Heart left ventricle (tissue), 16 donors: ENCODE measurements around the gene HPF1. TPM values are rescaled to one million over a fixed set of nuclear protein-coding genes. Genes with fewer than 3 reads are reported as not detected.

Source experiments
- ATAC-seq, 4 donors: fragments of 200-7000 bp; cut with Tn5 transposase; one replicate each; pipeline ENCODE4 v1.9.1; 2020 to 2022; ENCODE audit warnings: moderate library complexity in 4 of 4, mild to moderate bottlenecking in 3 of 4, moderate number of reproducible peaks in 1 of 4
- DNase-seq, 5 donors: peaks; one replicate each; pipeline ENCODE4 v3.0.0-alpha.2; 2020
- H3K27ac ChIP-seq, 12 donors: fragments of 200-600 bp; sonication (generic) in 4 of 12; one replicate each; pipeline versions ENCODE4 v1.5.0 to v1.8.0; 2016 to 2022; ENCODE audit warnings: mild to moderate bottlenecking in 2 of 12
- H3K27me3 ChIP-seq, 9 donors: fragments of 200-600 bp; sonication (generic) in 2 of 9; one replicate each; pipeline versions ENCODE4 v1.5.1 to v1.8.0; 2016 to 2022; ENCODE audit warnings: mild to moderate bottlenecking in 3 of 9
- H3K36me3 ChIP-seq, 9 donors: fragments of 200-600 bp; sonication (generic) in 2 of 9; one replicate each; pipeline versions ENCODE4 v1.5.0 to v1.8.0; 2018 to 2022; ENCODE audit warnings: mild to moderate bottlenecking in 2 of 9
- H3K4me1 ChIP-seq, 12 donors: fragments of 200-600 bp; sonication (generic) in 4 of 12; one replicate each; pipeline versions ENCODE4 v1.5.0 to v1.8.0; 2016 to 2022; ENCODE audit warnings: mild to moderate bottlenecking in 3 of 12
- H3K4me3 ChIP-seq, 12 donors: fragments of 200-600 bp; sonication (generic) in 4 of 12; one replicate each; pipeline versions ENCODE4 v1.5.0 to v1.8.0; 2017 to 2022; ENCODE audit warnings: mild to moderate bottlenecking in 9 of 12, moderate library complexity in 4 of 12
- H3K9me3 ChIP-seq, 12 donors: fragments of 200-600 bp; sonication (generic) in 4 of 12; one replicate each; pipeline versions ENCODE4 v1.5.0 to v1.8.0; 2016 to 2022; ENCODE audit warnings: mild to moderate bottlenecking in 1 of 12
- POLR2A ChIP-seq, 2 donors: fragments of 450-650 bp; IDR thresholded peaks; one replicate each; pipeline ENCODE4 v1.6.1; 2017; ENCODE audit warnings: antibody characterized with exemption in 2 of 2, mild to moderate bottlenecking in 2 of 2, moderate library complexity in 2 of 2
- WGBS, 4 donors: extraction: QIAGEN DNeasy Blood & Tissue Kit in 2 of 4; methylation state at CpG; one replicate each; pipeline versions ENCODE4 v1.1.5 to v1.1.7; 2013 to 2018; 5-methylcytosine and 5-hydroxymethylcytosine counted together
- intact Hi-C, 10 donors: fragments of 100-400 bp; cut with DNase I; formaldehyde crosslinking; loops; one replicate each; pipeline versions ENCODE4 v1.11.1 to v1.14.2; 2022
- polyA plus RNA-seq, 2 donors: library from polyadenylated mRNA; stranded (reverse); fragments of 200-250 nt; gene quantifications; one replicate each; pipeline ENCODE4 v1.2.3, GENCODE V29; 2013
- total RNA-seq, 9 donors: library from RNA; depleted of rRNA in 2 of 9; stranded (reverse); fragments of >200 nt in 2 of 9; fragmentation: NEBNext Ultra II Directional in 3 of 9; extraction: Animal tissue kit (Norgen Biotek cat#: 25700) in 3 of 9; gene quantifications; one replicate each; pipeline versions ENCODE4 v1.1.0 to v1.2.4, GENCODE V29; 2016 to 2023
- TF ChIP-seq, protein P1 (sequence below), 12 donors: fragments of 200-600 bp; sonication (generic) in 4 of 12; IDR thresholded peaks; one replicate each; pipeline versions ENCODE4 v1.5.0 to v1.8.0; 2018 to 2022; ENCODE audit warnings: antibody characterized with exemption in 12 of 12, mild to moderate bottlenecking in 5 of 12
- donor health status: ischemic (EF 13 %, LVEDD 7.1; RV severe dilation, severe dysfunction).
- donor health status: healthy with polysubstance abuse.
- donor health status: DM: no; HTN: yes; CAD: no.
- donor health status: DM: no; HTN: no; CAD: no.
- donor health status: ischemic (EF 25% LVEDD 6.9; RV normal size, moderate dysfunction).
- donor health status: ischemic (EF 25% LVEDD 5.7; RV mildly dilated, moderate dysfunction).
- donor health status: healthy.
- donor health status: DM: yes; HTN: yes; CAD: no.
- donor health status: ischemic (EF 35%, LVEDD 5.7; RV mildly dilated, moderate dysfunction).
- donor health status: nonischemic (EF 11% LVEDD 7.7; RV severe dilation, severe dysfunction).
- donor health status: DM: yes; HTN: yes; CAD: no.
- donor health status: PGD.
- donor health status: ischemic (EF 29% LVEDD 5.4; RV normal size, mild dysfunction).
- donor health status: nonischemic (EF 23%, LVEDD 6.1; RV moderate dilation, normal function).

HPF1 gene
- total and polyA plus RNA-seq, 11 donors, result 15.7 to 38.3 (median 20.5) TPM

DNA sequence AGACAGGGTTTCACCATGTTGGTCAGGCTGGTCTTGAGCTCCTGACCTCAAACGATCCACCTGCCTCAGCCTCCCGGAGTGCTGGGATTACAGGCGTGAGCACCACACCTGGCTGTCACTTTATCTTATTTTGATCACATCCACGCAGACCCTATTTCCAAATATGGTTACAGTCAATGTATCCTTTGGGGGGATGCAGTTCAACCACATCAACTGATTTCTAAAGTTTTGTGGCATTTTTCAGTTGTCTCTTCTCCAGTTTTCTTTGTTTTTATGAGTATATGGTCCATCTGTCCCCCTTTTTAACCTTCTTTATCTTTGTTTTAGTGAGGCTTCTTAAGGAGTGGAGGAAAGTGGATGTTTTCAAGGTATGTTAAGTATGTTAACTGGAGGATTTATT is 4.1 kb upstream of the HPF1 start:
- no peak for ATAC-seq
- TF ChIP-seq POLR2A (IDR thresholded peaks at IDR 0.05), result no peak
- TF ChIP-seq, protein P1, sequence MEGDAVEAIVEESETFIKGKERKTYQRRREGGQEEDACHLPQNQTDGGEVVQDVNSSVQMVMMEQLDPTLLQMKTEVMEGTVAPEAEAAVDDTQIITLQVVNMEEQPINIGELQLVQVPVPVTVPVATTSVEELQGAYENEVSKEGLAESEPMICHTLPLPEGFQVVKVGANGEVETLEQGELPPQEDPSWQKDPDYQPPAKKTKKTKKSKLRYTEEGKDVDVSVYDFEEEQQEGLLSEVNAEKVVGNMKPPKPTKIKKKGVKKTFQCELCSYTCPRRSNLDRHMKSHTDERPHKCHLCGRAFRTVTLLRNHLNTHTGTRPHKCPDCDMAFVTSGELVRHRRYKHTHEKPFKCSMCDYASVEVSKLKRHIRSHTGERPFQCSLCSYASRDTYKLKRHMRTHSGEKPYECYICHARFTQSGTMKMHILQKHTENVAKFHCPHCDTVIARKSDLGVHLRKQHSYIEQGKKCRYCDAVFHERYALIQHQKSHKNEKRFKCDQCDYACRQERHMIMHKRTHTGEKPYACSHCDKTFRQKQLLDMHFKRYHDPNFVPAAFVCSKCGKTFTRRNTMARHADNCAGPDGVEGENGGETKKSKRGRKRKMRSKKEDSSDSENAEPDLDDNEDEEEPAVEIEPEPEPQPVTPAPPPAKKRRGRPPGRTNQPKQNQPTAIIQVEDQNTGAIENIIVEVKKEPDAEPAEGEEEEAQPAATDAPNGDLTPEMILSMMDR (IDR thresholded peaks at IDR 0.05), result no peak
- no peak for DNase-seq
- no peaks in the 10 kb centered on the region for H3K36me3 ChIP-seq
- H3K4me3 ChIP-seq, result no peak overlapping the region
- no peak overlapping the region for H3K27ac ChIP-seq
- H3K9me3 ChIP-seq, result no peaks in the 10 kb centered on the region
- peaks cover 0 to 15% (median 6%) of the 10 kb centered on the region in 12 donors for H3K4me1 ChIP-seq
- intact Hi-C loops, result loop anchor here in 1 of 10 donors (5.0 kb wide), 1 partner anchor 265 kb away; the partner anchor contains the start of gene MFAP3L
- no peaks in the 10 kb centered on the region for H3K27me3 ChIP-seq
- WGBS, 4 donors, result 52 to 70% (median 61%) methylated on average over 4 of the region's 4 CpGs

DNA sequence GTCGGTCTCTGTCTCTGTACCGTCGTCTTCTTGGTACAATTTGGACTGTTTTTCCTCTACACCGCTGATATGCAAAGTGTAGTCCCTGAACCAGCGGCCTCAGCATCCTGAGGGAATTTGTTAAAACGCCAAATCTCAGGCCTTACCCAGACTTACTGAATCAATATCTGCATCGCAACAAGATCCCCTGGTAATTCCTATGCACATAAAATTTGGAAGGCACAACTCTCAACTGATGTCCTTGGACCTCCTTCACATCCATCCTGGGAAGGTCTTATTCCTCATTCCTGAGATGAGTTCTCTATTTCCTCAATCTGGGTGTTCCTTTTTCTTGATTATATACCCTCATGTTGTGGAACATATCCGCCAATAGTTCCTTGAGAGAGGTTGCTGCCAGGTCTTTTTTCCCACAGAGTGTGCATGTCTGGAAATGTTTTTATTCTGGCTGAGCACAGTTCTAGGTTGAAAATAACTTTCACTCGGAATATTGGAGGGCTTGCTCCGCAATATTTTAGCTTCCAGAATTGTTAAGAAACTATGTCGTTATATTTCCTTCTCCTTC is 738 bp upstream of the HPF1 start:
- ATAC-seq (peak in 1 of 4 donors; percentile 15), DNase-seq (no peak)
- no peaks in the 10 kb centered on the region for H3K9me3 ChIP-seq
- TF ChIP-seq, protein P1 (IDR thresholded peaks at IDR 0.05), result no peak
- no peak for TF ChIP-seq POLR2A (IDR thresholded peaks at IDR 0.05)
- peaks cover 0 to 2% (median under 1%) of the 10 kb centered on the region in 9 donors for H3K36me3 ChIP-seq
- WGBS, 4 donors, result 36 to 50% (median 49%) methylated on average over 11 of the region's 11 CpGs
- H3K27me3 ChIP-seq, result no peaks in the 10 kb centered on the region
- intact Hi-C loops, result loop anchor here in 4 of 10 donors (2.0 to 10.0 kb wide), 4 partner anchors 138 to 146 kb away; partner anchors contain the start of genes NEK1 (in 3 of the 4) and CLCN3 (in 1 of the 4)
- H3K4me3 ChIP-seq, result peak overlapping the region in 10 of 12 donors; percentile 59 to 92 (median 91)
- peaks cover 4 to 26% (median 15%) of the 10 kb centered on the region in 12 donors for H3K4me1 ChIP-seq
- peak overlapping the region in 9 of 12 donors; percentile 32 to 84 (median 64) for H3K27ac ChIP-seq

DNA sequence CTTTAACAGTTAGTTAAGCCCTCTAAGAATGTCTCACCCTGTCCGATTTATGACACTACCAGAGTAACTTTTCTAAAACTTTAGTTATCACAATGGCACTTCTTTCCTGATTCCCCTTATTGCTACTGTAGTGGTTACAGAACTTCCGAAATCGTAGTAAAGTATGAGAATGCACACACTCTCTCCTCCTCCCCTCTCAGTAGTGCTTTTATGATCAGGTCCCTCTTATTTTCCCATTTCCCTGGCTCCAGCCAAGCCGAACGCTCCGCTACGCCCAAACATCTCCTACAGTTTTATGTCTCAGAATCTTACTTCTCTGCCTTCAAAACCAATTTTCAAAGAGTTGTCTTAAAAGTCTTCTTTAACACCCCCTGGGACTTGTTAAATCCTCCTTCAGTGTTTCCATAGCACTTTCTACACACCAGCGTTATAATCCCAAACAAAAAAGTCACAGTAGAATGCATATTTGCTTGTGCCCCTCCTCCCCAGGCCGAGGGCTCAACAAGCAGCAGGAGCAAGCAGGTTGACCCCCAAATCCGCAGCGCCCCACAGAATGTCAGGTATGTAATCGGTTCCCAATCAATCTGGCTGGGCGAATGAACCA is 671 bp downstream of the HPF1 start:
- H3K9me3 ChIP-seq, result no peaks in the 10 kb centered on the region
- ATAC-seq (no peak), DNase-seq (no peak)
- no peak for TF ChIP-seq POLR2A (IDR thresholded peaks at IDR 0.05)
- TF ChIP-seq, protein P1 (IDR thresholded peaks at IDR 0.05), result no peak
- 3 to 5% (median 4%) methylated on average over 13 of the region's 13 CpGs for whole genome bisulfite sequencing, 4 donors
- H3K27me3 ChIP-seq, result no peaks in the 10 kb centered on the region
- H3K36me3 ChIP-seq, result peaks cover 0 to 16% (median 14%) of the 10 kb centered on the region in 9 donors
- H3K4me3 ChIP-seq, result peak overlapping the region; percentile 49 to 92 (median 89)
- peaks cover 4 to 26% (median 15%) of the 10 kb centered on the region in 12 donors for H3K4me1 ChIP-seq
- intact Hi-C loops, result loop anchor here in 2 of 10 donors (5.0 to 10.0 kb wide), 2 partner anchors 142 to 145 kb away; partner anchors contain the start of gene NEK1 (in 2 of the 2)
- H3K27ac ChIP-seq, result peak overlapping the region in 9 of 12 donors; percentile 35 to 84 (median 74)

DNA sequence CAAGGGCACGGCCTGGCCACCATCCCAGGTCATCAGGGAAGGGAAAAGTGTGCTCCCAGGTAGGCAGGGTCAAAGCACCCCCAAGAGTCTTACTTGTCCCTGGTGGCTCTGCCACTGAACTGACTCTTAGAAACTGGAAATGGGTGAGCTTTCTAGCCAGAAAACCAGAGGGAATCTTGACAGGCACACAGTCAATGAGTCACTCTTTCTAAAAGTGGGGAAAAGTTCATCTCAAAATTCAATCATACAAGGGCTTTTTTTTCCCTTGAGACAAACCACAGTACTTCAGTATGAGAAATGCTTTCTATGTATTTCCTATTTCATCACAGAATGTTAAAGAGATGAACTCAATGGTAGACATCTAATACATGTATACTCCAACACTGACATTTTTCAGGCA is 12.5 kb downstream of the HPF1 start:
- TF ChIP-seq, protein P1 (IDR thresholded peaks at IDR 0.05), result no peak
- TF ChIP-seq POLR2A (IDR thresholded peaks at IDR 0.05), result no peak
- no peaks in the 10 kb centered on the region for H3K9me3 ChIP-seq

More for the DNA sequence above, 12.5 kb downstream of the HPF1 start:
- no peak overlapping the region for H3K27ac ChIP-seq
- intact Hi-C loops, result no loop called here
- H3K4me3 ChIP-seq, result no peak overlapping the region
- ATAC-seq (no peak), DNase-seq (no peak)
- no peaks in the 10 kb centered on the region for H3K27me3 ChIP-seq
- no peaks in the 10 kb centered on the region for H3K4me1 ChIP-seq
- peaks cover 0 to 74% (median 48%) of the 10 kb centered on the region in 9 donors for H3K36me3 ChIP-seq
- WGBS, 4 donors, result 75 to 100% (median 100%) methylated on average over 1 of the region's 1 CpG
